Suppressor macrophage treated with lipopolysaccharide for 4 hours (primary cell): ENCODE measurements around the gene ENG.
"Not testable (repeated sequence)": the region's sequence is repeated elsewhere in the genome, so short reads cannot be mapped to it uniquely, and the experiment has no call there.

Experiments used
- DNase-seq: peaks from one replicate; pipeline ENCODE4 v3.0.0-alpha.2; 2020

The ENG gene

DNA sequence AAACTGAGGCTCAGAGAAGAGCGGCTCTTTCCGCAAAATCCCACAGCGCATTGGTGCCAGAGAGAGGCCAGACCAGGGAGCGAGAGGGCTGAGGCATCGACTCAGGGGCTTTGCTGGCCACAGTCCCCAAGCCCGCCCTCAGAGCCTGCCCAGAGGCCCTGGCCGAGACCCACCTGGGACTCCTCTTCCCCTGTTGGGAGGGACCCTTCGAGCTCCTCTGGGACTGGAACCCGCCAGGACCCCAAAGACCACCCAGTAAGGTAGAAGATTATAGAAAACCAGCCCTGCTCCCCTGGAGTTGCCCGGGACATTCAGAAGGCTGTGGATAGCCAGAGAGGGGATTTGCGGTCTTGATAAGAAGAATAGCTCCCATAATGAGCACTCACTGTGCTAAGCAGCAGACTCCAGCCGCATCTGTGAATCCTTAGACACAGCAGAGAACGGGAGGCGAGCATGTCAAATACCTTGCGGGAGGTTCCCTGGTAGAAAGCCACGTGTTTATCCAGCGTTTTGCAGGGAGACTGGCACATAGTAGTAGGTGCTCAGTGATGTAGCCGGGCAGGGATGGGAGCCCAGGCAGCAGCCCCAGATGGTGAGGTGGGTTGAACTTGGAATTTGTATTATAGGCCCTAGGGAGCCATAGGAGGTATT is 23.7 kb upstream of the ENG start:
- DNase-seq = no peak

DNA sequence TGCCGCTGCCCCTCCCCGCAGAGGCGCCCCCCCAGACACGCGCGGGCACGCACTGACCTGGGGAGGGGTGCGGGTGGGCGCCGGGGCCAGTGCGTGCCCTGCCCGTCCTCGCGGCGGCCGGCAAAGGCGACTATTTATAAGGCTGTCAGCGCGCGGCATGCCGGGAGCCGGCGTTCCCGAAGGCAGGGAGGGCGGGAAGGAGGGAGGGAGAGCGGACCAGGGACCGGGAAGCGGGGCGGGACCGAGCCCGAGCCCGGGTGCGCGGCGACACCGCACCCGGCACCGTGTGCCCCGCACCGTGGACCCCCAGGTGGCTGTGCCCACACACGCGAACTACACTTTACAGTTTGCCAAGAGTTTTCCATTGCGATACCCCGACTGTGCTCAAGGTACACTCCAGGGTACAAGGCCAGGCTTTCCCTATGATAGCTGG is 23.1 kb upstream of the ENG start, which contains the start of gene AK1:
TSS of gene AK1 (minus strand) at position 110 of the 433 bp plus-strand sequence. CDS start 3,058 bp downstream, outside the sequence.
- DNase-seq = peak; percentile 38

DNA sequence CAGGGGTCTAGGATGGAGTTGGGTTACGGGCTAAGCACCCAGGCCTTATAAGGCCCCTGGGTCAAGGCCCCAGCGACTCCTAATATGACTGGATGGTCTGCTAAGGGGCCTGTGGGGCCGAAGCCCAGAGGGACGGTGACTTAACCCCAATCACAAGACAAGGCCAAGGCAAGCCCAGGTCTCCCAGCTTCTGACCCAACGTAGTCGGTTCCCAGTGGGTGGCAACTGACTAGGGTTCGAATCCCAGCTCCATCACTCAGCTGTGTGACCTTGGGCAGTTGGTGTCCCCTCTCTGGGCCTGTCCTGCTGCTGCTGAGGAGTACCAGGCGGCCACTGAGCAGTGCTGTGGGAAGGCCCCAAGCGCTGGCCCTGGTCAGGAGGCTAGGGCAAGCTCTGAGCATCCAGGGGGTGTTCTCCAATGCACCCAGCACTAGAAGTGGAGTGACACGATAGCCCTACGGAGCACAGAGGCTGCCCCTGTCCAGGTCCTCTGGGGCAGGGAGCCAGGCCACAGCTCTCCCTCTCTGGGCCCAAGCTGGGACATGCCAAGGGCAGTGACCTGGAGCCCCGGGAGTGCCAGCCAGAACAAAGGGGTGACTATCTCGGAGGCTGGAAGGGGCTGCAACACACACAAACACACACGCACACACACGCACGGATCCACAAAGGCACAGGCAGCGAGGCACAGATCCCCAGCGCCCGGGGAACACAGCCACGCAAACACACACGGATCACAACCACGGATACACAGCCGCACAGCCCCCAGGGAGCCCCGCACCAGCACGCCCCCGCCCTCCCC is 22.5 kb upstream of the ENG start:
- DNase-seq = no peak

DNA sequence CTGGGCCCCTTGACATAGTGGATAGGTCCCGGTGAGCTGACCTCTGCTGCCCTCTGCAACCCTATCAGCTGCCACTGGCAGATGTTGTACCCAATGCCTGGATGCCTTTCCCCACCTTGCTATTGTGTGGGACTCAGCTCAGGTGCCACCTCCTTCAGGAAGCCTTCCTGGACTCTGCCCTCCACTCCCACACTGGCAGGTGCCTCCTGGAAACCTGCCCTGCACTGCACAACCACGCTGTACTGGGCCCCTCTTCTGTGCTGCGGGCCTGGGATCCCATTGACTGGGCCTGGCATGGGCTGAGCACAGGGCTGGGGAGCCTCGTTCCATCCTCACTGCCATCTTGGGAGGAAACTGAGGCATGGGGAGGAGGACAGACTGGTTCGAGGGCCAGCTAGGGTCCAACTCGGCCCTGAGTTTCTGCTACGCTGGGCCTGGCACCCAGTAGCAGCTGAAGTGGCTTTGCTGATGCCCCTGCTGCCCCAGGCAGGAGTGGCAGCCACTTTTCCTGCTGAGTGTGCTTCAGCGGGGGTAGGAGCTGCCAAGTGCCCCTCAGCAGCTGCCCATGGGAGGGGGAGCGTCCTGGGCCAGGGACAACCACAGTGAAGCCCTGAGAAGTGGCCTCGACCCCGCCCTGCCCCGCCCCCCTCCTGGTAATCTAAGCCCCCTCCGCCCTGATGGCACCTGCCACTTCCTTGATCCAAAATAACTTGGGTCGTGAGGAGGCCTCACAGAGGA is 21.7 kb upstream of the ENG start:
- DNase-seq = no peak

DNA sequence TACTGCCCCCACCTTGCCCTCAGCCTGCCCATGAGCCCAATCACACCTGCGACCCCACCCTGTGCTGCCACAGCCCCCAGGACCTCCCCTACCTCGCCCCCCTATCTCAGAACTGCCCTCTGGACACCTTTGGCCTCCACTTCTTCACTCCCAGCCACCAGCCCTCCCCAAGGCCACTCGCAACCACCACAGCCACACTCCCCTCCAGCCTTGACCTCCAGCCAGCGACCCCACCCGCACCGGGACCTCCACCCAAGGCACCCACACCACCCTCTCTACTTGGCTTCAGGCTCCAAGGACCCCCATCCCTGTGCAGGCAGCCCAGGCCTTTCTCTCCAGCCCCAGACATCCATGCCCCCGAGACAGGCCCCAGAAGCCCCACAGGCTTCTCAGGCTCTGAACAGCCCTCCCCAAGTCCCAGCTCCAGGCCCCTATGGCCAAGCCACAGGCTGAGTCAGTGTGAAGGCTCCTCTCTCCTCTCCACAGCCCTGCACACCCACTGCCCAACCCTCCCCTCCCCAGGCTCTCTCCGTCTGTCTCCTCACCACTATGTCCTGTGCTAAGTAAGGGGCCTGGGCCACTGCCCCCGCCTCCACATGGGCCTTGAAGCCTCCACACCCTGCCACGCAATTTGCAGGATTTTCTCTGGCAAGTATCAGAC is 21.0 kb upstream of the ENG start:
- DNase-seq = no peak

DNA sequence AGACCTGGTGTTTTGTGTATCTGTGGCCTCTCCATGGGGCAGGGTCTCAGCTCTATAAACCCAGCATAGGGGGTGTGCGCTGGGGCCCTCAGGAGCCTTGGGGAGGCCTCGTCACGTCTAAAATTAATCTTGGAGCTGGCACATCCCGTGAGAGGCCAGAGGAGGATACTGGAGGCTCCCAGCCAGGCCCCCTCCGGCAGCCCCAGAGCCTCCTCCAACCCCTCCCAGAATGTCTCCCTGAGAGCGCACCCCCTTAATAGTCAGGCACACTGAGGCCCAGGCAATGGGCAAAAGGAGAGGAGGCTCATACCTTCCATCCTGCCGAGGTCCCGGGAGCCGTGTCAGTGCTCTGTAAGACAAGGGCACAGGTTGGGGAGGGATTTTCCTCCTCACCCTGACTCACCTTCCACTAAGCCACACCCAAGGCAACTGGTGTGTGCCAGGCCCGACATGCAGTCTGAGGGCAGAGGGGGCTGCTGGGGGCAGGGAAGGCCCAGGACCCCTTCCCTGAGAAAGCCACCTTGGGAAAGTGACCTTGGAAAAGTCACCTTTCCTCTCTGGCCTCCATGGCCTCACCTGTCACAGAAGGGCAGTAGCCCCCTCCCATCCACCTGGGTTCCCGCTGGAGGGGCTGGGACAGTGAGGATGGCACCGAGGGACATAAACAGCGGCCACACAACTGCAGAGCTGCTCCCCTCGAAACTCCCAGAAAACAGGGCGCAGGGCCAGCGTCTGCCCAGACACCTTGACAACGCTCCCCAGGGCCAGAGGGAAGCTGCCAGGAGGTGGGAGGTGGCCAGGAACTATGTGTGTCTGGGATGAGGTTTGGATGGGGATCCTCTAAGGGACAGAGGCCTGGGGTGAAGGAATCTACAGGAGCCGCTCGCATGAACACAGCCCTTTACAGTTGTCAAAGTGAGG is 20.1 kb upstream of the ENG start:
- DNase-seq = no peak

DNA sequence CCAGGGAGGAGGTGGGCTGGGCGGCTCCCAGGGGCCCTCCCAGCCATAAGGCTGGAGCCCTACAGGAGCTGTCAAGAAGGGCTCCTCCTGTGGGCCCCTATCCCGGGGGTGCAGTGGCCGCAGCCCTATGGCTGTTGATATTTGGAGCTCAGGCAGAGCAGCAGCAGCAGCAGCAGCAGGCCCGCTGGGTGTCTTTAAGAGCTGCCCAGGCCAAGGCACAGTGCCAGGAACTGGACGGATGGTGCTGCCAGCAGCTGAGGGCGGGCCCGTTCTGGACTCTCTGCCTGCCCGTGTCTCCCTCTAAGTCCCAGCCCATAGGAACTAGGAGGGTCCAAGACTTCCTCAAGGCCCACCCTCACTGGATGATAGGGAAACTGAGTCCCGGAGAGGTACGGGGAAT is 19.4 kb upstream of the ENG start:
- DNase-seq = no peak

DNA sequence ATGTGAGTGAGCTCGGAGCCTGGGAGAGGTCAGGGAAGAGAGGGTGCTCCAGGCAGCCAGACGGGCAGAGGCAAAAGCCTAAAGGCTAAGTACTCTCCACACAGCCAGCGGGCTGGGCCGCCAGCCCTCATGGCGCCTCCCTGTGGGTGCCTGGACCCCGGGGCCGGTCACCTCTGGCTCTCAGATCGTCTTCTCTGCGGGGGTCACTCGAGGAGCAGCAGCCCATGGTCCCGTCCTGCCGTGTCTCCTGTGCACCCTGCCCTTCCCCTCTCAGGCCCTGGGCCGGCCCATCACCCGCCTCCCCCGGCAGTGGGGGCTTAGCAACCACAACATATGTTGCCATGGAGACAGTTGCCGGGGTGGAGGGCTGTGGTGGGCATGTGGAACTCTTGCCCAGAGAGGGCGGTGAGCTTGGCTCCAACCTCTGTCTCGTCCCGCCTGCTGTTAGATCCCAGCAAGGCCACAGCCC is 18.8 kb upstream of the ENG start:
- no peak for DNase-seq

DNA sequence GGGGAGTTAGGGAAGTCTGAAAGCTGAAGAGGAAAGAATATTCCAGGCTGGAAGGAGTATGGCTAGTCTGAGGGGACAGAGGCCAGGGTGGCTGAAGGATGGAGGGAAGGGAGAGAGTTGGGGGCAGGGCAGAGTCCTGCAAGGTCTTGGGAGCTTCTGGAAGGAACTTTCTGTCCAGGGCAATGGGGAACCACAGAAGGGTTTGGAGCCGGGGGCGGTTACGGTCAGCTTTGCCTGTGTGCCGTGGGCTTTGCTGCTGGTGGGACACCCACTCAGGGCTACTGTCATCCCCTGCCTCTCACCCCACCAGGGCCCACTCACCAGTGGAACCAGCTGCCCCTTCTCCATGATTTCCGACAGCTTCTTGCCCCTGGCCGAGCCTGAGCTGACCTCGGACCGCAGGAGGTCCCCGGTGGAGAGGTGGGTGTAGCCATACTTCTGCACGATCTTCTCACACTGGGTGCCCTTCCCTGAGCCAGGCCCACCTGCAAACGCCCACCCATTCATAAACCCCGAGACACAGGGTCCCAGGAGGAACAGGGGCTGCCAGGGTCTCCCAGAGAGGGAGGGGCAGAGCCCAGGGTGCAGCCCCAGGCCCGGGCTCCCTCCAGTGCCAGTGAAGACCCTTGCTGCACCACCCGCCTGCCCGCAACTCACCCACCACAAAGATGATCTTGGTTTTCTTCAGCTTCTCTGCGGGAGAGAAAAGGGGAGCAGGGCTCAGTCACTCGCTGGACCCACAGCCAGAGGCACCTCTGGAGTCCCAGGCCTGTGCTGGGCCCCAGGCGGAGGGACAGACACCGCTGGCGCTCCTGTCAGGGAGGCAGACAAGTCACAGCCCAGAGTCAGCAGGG is 18.1 kb upstream of the ENG start:
- no peak for DNase-seq

DNA sequence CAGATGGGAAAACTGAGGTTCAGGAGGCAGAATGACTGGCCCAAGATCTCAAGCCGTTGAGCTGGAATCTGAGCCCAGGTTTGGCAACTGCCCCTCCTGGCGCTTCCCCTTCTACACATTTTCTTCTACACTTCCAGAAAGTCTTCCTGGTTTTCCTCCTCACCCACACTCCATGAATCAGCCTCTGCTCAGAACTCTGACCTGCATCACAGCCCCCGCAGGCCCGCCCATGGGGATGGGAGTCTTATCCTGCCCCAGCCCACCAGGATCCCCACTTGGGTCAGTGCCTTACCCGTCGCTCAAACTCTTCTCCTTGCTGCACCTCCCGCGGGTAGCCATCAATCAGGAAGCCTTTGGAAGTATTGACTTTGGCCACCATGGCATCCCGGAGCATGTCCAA is 17.1 kb upstream of the ENG start:
- DNase-seq = no peak

DNA sequence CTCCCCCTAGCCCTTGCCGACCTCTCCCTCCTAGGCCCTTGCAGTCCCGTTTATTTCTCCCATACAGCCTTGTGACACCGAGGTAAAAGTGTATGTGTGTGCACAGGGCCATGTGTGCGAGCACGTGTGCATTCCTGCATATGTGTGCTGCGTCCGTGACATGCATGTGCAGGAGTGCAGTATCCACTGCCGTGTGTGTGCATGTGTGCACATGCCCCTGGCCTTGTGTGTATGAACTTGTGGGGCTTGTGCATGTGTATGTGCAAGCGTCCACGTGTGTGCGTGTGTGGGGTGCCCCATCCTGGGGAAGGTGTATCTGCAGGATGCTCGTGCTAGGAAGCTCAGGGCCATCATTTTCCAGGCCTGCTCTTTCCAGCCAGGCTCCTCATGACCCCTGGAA is 16.4 kb upstream of the ENG start:
- DNase-seq = no peak

DNA sequence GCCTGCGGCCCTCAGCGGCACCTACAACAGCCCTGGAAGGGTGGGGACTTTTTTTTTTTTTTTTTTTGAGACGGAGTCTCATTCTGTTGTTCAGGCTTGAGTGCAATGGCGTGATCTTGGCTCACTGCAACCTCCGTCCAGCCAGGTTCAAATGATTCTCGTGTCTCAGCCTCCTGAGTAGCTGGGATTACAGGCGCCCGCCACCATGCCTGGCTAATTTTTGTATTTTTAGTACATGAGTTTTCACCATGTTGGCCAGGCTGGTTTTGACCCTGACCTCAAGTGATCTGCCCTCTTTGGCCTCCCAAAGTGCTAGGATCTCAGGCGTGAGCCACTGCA is 15.7 kb upstream of the ENG start:
- DNase-seq = not testable (repeated sequence)

DNA sequence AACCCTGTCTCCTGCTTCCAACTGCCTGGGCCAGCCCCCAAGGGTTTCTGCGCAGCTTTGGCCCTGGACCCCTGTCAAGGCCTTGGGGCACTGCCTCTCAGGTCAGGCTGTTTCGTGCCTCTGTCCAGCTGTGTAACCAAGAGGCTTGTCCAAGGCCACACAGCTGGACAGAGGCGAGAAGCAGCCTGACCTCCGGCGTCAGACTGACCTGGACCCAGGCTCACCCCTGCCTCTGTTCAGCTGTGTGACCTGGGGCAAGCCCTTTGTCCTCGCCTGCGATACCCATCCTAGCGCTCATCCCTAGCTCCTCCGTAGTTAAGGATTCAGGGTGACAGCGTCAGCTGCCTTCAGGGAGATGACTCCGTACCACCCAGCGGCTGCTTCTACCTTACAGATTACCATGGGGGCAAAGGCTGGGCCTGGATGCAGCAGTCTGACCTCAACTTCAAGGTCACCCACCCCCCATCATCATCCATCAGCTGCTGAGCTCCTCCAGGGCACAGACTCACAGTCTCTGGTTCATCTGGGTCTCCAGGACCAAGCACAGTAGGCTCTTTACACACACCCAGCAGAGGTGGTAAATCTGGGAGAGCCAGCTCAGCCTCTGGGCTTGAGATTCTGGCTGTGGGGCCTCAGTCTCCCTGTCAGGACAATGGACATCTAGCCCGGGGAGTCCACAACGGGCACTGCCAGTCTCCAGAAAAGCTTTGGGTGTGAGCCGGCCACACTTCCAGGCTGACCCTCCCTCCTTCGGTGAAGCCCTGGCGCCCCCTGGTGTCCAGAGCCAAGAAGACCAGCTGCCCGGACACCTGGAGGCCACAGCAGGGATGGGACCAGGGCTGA is 15.1 kb upstream of the ENG start:
- peak; percentile 96 for DNase-seq

DNA sequence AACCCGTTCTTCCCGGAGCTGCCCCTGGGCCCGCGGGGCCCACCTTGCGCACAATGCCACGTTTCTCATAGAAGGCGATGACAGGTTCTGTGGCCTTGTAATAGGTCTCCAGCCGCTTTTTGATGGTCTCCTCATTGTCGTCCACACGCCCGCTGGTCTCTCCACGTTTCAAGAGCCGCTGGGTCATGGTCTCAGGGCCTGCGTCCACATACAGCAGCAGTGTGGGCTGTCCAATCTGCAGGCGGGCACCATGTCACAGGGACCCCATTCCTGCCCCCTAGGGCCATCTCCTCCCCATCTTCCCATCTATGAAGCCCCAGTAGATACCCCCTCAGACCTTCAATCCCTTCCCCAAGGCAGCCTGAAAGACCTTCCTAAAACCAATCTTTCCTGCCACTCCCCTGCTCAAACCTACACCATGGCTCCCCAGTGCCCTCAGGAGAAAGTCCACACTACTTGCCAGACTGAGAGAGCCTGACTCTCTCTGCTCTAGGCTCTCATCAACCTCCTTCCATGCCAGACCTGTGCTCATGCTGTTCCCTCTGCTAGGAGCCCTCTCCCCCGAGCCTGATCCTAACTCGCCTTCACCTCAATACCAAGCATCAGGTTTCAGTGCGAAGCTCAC is 13.9 kb upstream of the ENG start:
- DNase-seq = no peak

DNA sequence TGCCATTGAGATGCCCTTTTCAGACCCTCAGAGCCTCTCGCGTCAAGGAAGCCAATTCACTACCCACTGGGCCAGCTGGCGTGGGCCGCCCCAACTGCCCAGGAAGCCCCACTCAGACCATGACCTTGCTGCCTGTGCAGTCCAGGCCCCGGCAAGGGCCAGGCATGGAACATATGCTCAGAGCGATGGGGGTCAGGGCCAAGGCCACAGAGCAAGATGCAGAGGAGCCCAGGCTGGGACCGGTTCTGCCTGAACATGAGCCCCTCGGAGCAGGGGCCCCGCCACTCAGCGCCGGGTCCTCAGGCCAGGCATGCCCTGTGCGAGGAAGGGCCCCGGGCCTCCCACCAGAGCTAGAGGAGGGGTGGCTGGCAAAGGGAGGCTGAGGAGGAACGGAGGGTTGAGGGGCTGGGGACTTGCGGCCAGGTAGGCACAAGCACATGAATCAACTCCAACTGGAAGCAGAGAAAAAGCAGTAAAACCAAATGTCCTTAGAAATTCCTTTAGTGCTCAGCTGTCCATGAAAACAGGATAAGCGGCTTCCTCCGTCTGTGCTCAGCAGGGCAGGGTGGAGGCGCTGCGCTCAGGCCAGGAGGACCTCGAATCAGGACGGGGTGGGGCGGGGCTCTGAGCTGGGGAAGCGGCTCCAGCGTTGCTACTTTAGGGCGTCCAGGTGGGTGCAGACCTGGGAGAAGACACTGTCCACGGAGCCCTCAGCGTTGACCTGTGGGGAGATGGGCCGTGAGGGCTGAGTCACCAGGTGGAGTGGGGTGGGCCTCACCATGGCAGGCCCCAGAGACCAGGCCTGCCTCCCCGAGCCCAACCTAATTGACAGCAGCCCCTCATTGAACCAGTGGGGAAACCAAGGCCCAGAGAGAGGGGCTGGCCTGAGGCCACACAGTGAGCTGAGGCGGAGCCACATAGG is 13.2 kb upstream of the ENG start:
- DNase-seq = no peak

DNA sequence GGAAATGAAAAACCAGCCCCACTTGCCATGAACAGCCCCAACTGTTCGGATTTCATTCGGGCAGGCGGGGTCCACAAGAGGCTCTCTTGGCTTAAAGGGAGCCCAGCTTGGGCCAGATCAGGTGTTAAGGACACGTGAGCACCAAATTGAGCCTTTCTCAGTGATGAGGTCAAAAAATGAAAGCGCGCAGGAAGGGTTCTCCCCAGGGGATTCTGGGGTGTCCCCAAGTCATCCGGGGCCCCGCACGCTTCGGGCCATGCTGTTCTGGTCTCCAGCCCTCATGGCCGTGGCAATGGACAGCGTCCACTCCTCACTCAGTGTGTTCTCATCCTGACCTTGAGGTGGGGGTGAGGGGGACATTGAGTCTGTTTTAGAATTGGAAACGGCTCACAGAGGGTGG is 12.1 kb upstream of the ENG start:
- no peak for DNase-seq

DNA sequence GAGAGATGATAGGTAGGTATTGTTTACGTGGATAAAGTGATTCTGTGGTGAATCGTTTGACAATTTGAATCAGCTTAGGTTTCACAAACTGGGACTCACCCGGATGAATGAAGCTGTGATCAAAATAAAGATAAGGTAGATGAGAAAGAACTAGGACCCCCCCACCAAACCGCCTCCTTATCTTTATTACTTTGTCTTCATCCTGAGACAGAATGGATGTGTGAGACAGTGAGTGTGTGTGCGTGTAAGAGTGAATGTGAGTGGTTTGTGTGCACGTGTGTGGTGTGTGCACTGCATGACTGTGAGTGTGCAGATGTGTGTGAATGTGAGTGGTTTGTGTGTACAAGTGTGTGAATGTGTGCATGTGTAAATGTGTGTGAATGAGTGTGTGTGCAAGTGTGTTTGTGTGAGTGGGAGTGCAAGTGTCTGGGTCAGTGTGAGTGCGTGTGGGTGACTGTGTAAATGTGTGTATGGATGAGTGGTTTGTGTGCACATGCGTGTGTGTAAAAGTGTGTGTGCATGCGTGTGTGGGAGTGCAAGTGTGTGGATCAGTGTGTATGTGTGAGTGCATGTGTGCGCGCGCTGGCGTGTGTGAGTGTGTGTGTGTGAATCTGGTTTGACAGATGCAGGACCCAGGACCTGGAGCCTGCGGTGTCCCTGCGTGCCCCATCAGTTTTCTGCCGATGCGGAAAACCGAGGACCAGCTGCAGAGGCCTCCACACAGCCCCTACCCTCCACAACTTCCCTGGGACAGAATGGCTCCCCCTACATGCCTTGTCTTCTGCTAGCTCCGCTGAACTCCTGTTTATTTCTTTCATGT is 11.4 kb upstream of the ENG start:
- DNase-seq = no peak

DNA sequence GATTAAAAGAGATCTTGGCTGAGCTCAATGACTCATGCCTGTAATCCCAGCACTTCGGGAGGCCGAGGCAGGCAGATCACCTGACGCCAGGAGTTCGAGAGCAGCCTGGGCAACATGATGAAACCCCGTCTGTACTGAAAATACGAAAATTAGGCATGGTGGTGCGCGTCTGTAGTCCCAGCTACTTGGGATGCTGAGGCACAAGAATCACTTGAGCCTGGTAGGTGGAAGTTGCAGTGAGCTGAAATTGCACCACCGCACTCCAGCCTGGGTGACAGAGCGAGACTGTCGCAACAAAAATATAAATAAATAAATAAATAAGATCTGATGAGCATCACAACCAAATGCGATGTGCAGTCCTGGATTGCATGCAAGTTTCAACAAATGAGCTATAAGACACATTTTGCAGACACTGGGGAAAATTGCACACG is 8.7 kb upstream of the ENG start:
- DNase-seq = peak; percentile 68
